HG03280 (cell line): Measurements from ENCODE around the gene CLMN.
"Not testable (repeated sequence)": the region's sequence is repeated elsewhere in the genome, so short reads cannot be mapped to it uniquely, and the experiment has no call there.

Source experiments
- ATAC-seq: cut with Tn5 transposase; IDR thresholded peaks from one replicate; pipeline ENCODE4 v1.9.1; 2021; ENCODE audit warnings: mild to moderate bottlenecking, moderate library complexity; ENCODE audit not compliant: unreplicated experiment

The CLMN gene

DNA sequence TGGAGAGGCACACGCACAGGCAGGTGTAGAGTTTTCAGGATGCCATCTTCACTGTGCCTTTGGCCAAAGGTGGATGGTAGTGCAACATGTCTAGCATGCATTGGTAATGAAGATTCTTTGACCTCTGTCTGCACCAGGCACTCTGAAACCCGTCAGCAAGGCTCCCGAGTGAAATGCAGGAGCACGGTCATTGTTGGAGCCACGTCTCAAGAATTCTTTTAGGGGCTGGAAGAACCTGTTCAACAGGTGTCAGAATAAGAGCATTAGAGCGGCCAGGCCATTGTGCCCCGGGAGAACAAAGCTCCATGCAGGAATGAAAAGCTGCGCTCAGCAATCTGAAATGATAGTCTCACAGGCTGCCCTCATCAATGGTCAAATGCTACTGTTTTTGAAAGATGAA is 122.2 kb downstream of the CLMN start:
- ATAC-seq = no peak

- no peak for ATAC-seq
Measured at GRCh38 chr14:95196826-95197545, 122.7 kb downstream of the CLMN start.

DNA sequence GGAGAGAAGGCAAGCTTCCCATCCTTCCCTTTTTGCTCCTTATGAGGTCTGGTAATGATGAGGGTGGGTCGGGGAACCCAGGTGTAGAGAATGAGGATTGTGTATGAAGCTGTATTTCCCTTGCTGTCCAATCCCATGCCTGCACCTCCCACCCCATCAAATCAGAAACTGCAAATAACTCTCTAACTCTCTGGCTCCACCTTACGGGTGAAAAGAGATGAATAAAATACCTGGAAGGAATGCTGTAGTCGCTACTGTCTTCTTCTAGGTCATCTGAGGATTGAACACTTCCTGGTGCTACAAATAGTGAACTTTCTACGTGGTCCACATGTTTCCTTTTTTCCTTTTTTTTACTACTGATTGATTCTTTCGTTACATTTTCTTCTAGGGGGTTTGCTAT is 123.4 kb downstream of the CLMN start:
- ATAC-seq = no peak

DNA sequence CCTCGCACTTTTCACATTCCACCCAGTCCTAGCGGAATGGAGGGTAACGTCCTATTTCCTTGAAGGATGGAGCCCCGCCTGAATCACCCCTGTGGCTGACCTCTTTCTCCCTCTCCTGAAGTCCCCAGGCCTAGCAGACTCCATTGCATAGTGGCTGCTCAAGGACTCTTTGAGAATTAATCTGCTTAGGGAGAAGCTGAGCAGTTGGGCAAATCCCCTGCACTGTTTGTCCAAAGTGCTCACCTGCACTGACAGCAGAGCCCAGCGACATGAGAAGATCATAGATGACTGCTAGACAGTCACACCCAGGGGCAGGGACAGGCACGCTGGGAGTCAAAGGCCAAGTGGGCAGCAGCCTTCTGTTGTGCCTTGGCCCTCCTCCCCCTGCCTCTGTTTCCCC is 124.7 kb downstream of the CLMN start:
- ATAC-seq = no peak

- no peak for ATAC-seq
Measured at GRCh38 chr14:95193081-95193480, 126.6 kb downstream of the CLMN start.

- ATAC-seq = no peak
Measured at GRCh38 chr14:95192311-95192710, 127.4 kb downstream of the CLMN start.

DNA sequence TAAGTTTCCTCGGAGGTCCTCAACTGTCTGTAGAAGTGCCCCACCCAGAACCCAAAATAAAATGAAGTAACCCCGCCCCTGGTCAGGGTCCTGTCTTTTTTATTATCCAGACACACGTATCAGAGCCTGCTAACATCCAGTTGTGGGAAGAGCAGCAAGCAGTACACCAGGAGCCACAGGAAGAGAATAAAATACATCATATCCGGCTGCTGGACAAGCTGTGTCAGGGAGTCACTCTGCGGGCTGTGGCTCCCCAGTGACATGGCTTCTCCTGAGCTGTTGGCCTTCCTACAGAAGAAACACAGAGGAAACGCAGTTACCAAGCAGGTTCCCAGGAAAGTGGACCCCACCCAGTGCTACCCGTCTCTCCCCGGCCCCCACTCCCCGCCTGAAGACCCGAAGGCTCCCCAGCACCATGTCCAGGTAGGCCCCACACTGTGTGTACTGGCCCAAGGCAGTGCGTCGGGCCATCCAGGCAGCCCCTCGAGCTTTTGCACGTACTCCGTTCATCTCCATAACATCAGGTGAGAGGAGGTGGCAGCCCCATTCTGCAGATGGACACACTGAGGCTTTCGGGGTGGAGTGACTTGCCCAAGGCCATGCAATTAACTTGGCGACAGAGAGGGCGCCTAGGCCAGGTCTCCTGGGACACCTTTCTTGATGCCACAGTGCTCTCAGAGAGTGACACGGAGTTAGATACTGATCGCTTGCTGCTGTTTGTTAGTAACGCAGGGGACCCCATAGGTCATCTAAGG is 128.1 kb downstream of the CLMN start:
- ATAC-seq = no peak

- ATAC-seq = no peak
Measured at GRCh38 chr14:95190857-95191256, 128.9 kb downstream of the CLMN start.

- no peak for ATAC-seq
Measured at GRCh38 chr14:95190346-95190840, 129.3 kb downstream of the CLMN start.

- ATAC-seq = no peak
Measured at GRCh38 chr14:95189367-95190132, 130.2 kb downstream of the CLMN start.

GRCh38 chr14:95188380-95188779 is 131.3 kb downstream of the CLMN start:
- ATAC-seq = no peak

- ATAC-seq = no peak
Measured at GRCh38 chr14:95185767-95186392, 133.8 kb downstream of the CLMN start.

DNA sequence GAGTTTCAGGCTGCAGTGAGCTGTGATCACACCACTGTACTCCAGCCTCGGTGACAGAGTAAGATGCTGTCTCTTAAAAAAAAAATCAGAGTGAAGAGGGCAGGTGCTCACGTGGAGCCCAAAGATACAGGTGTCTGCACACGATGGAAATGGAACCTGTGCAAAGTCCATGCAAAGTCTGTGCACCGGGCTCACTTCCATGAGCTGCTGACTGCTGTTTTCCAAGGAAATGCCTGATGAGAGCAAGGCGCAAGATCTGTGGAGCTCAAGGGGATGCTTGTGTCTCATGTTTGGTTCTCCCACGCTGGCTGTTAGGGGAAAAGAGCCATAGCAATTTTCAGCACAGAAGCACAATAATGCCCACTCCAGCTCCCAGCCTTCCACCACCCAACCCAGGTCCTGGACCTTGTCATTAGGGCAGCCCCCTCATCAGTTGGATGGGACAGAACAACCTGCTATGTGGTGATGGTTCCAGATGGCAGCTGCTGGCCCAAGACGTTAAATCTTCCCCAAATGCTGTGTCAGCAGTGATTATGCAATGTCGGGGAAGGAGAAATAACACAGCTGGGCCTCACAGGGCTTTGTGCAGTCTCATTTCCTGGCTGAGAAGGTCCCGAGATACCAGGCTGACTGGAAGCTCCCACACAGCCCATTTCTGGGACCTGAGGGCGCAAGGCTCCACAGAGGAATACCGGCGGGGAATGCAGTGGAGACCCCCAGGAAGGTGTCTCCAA is 134.5 kb downstream of the CLMN start:
- ATAC-seq = no peak

DNA sequence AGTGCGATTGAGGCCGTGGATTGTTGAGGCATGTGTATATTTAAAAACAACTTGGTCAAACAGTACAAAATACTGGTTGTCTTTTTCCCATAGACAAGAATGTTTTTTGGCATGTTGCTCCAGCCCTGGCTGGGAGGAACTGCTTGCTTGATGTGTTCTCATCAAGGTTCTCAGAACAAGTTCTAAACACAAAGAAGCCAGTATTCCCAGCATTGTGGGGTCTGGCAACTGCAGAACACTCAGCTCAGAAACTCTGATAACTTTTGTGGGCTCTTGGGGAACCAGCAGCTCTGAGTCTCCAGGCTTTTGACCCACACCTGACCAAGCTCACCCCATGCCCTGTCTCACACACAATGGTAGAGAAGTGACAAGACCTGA is 135.3 kb downstream of the CLMN start:
- ATAC-seq = no peak

DNA sequence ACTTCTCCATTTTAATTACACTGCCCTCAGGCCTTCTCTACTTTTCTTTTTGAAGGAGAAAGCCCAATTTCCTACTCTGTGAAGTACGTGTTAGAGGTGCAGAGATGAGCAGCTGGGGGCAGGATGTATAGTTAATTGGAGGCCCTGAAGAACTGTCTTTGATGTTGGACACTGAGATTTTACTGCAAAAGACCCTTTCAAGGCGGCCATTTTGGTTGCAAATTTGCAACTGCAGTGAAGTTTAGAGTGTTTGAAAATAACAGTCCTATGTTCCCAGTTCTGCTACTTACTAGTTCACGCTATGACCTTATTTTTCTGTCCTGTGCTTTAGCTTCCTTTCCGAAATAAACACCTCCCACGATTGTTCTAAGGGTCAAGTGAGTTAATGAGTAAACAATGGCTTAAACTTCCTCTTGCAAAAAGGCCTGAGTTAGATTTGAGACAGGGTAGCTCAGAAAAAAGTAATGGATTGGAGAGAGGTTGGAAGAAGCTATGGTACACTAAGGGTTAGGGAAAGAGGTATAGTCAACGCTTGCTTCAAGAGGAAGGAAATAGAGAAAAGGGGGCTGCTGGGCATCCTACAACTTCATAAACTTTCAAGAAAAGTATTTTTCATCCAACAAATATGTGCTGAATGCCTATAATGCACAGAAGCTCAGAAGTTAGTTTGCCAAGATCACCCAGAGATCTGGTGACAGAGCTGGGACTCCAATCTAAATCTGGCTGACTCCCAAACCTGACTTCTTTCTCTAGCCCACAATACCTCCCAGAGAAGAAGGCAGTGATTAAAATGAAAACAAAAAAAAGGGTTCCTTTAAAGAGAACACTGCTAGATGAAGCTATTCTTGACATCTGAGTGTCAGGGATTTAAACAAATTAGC is 135.9 kb downstream of the CLMN start:
- ATAC-seq = no peak

- no peak for ATAC-seq
Measured at GRCh38 chr14:95183082-95183481, 136.6 kb downstream of the CLMN start.

DNA sequence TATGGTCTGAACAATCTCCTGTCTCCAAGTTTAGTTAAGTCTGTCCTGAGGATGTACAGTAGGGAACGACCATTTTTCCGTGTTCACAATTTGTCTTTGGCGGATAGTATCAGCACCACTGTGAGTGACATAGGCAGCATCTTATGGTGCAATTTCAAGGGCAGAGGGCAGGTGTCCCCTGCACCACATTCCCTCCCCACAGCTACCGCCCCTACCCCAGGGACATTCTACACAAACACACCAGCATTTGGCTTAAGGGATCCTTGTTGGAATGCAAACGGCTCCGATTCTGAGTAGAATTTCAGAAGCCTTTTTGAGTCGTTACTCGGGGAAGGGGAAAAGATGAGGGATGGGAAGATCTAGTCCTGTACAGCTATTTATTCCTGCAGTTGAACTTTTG is 137.3 kb downstream of the CLMN start:
- ATAC-seq = no peak

- ATAC-seq = no peak
Measured at GRCh38 chr14:95180966-95181741, 138.6 kb downstream of the CLMN start.

DNA sequence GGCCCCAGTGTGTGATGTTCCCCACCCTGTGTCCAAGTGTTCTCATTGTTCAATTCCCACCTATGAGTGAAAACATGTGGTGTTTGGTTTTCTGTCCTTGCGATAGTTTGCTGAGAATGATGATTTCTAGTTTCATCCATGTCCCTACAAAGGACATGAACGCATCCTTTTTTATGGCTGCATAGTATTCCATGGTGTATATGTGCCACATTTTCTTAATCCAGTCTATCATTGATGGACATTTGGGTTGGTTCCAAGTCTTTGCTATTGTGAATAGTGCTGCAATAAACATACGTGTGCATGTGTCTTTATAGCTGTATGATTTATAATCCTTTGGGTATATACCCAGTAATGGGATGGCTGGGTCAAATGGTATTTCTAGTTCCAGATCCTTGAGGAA is 144.0 kb downstream of the CLMN start:
- ATAC-seq = not testable (repeated sequence)
